HG02623 (cell line): ENCODE measurements around the gene PPM1J.

ENCODE experiments used
- ATAC-seq: cut with Tn5 transposase; IDR thresholded peaks from one replicate; pipeline ENCODE4 v1.9.1; 2021; ENCODE audit warnings: moderate library complexity; ENCODE audit not compliant: unreplicated experiment

PPM1J gene

GRCh38 chr1:112692681-112693080 lies 22.5 kb downstream of the PPM1J start:
- no peak for ATAC-seq

DNA sequence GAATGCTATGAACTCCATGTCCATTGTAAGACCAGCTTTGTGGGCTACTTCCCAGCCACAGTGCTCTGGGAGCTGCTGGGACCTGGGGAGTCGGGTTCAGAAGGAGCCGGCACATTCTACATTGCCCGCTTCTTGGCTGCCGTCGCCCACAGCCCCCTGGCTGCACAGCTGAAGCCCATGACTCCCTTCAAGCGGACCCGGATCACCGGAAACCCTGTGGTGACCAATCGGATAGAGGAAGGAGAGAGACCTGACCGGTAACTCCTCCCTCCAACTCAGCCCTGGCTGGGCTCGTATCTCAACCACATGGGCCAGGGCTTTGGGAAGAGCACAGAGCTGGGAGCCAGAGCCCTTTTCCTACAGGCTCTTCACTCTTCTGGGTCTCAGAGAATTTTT lies 25.3 kb downstream of the PPM1J start:
- ATAC-seq = no peak

DNA sequence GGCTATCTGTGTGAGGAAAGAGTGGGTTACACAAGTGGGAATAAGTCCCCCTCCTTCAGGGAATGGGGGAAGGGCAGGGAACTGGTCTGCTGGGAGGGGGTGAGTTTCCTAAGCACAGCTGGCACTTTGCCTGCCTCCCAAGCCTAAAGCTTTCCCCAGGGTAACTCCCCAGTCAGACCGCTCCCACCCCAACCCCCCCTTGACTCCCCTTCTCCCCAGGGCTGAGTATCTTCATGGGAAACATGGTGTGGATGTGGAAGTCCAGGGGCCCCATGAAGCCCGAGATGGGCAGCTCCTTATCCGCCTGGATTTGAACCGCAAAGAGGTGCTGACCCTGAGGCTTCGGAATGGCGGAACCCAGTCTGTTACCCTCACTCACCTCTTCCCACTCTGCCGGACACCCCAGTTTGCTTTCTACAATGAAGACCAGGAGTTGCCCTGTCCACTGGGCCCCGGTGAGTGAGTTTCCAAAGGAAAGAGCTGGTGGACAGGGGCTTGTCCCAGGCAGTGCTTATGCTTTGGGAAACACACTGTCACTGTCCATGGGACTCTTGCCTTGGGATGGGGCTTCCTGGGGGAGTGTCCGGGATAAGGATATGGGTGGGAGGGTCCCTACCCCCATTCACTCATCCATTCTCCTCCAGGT lies 25.8 kb downstream of the PPM1J start:
- ATAC-seq = no peak

- no peak for ATAC-seq
Observed at GRCh38 chr1:112688781-112689193, 26.3 kb downstream of the PPM1J start.

- ATAC-seq = no peak
Observed at GRCh38 chr1:112687785-112688496, 27.2 kb downstream of the PPM1J start.

GRCh38 chr1:112687361-112687760 lies 27.8 kb downstream of the PPM1J start:
- ATAC-seq = no peak

DNA sequence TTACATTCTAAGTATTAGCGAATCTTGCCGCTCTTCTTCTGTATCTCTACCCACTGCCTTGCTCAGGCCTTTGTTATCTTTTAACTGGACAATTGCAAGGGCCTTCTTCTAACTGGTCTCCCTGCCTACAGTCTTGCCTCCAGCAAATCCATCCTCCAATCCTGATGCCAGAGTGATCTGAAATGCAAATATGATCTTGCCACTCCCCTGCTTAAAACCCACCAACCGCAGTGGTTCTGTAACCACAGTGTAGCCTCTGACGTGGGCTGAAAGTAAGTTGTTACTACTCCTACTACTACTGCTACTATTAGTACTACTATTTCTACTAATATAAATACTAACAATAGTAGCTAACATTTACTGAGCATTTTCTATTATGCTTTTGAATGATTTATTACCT lies 28.3 kb downstream of the PPM1J start:
- ATAC-seq = no peak

- no peak for ATAC-seq
Observed at GRCh38 chr1:112686417-112686816, 28.7 kb downstream of the PPM1J start.

GRCh38 chr1:112685913-112686312 lies 29.2 kb downstream of the PPM1J start:
- ATAC-seq = no peak

GRCh38 chr1:112678605-112679004 lies 36.5 kb downstream of the PPM1J start:
- ATAC-seq = no peak

- ATAC-seq = no peak
Observed at GRCh38 chr1:112677501-112677900, 37.6 kb downstream of the PPM1J start.

DNA sequence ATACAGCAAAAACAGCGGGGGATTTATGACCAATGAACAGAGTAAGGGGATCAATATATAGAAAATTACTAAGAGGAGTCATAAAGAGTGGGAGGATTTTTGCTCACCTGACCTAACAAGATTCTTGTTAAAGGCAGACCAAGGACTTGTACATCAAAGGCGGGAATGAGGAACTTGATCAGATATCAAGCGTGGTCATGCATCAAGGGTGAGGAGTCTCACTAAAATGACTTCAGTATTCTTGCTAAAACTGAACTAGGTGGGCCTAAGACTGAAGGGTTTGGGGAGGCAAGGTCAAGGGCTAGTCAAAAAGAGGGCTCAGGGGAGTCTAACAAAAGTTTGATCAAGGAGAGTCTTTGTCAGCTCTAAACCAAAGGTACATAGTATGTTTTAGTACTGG lies 38.6 kb downstream of the PPM1J start:
- ATAC-seq = no peak

- no peak for ATAC-seq
Observed at GRCh38 chr1:112675728-112676381, 39.3 kb downstream of the PPM1J start.

DNA sequence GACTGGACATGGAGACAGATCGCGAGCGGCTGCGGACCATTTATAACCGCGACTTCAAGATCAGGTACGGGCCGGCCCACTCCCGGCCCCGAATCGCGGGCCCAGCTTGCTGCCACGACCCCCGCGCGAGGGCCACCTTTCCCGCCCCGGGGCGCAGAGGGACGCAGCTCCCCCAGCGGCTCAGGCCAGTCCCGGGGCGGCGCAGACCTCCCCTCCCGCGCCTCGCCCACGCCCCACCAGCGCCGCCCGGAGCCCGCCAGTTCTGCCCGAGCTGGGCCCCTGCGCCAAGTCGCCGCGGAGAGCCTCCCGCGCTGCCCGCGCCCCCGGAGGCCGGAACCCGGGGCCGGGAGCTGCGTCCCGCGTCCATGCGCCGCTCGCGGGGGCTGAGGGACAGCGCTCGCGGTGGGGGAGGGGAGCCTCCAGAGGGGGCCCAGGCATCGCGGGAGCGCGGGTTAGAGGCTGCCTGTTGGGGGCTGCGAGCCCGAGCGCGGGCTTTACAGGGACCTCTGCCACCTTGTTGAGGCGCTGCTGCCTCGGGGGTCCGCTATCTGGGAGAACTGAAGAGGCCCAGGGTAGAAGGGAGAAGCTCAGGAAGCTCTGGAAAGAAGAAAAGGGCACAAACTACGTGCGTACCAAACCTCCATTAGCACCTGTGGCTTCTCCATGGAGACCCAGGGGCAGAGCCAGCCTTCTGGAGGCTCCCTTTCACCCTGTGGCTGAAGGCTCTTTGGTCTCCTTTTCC lies 40.0 kb downstream of the PPM1J start:
- peak; percentile 38 for ATAC-seq

- ATAC-seq = peak; percentile 51
Observed at GRCh38 chr1:112674440-112674985, 40.6 kb downstream of the PPM1J start, which contains the start of gene MOV10. MOV10 (plus strand) TSS chr1:112674659; CDS start chr1:112674913, 254 bp downstream.

- ATAC-seq = peak; percentile 8
Observed at GRCh38 chr1:112673592-112674439, 41.3 kb downstream of the PPM1J start.

GRCh38 chr1:112672842-112673241 lies 42.3 kb downstream of the PPM1J start:
- ATAC-seq = no peak

- no peak for ATAC-seq
Observed at GRCh38 chr1:112672009-112672408, 43.1 kb downstream of the PPM1J start.

GRCh38 chr1:112666946-112667345 lies 48.2 kb downstream of the PPM1J start:
- ATAC-seq = no peak

DNA sequence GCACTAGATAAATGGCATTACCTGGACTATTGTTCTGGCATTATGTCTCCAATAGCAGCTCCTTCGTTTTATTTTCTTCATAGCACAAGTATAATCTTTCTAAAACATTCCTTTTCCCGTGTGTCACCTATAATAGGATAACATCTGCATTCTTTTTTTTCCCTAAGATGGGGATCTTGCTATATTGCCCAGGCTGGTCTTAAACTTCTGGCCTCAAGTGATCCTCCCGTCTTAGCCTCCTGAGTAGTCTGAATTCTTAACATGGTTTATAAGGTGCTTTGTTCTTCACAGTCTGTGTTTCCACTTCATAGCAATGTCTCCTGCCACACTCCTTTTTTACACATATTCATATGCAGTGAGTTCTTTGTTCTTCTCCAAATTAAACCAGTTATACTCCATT lies 49.3 kb downstream of the PPM1J start:
- ATAC-seq = no peak
